Measurements from ENCODE around the gene AGO4. TPM values are rescaled to one million over a fixed set of nuclear protein-coding genes. Genes with fewer than 3 reads are reported as not detected.
A peak's percentile ranks its signal among the peaks of the same experiment; 100 is the strongest.
"Not testable (repeated sequence)": the region's sequence is repeated elsewhere in the genome, so short reads cannot be mapped to it uniquely, and the experiment has no call there.

AGO4 gene
- total and polyA plus RNA-seq, 8 donors = 3.2 to 10.7 (median 6.9) TPM

DNA sequence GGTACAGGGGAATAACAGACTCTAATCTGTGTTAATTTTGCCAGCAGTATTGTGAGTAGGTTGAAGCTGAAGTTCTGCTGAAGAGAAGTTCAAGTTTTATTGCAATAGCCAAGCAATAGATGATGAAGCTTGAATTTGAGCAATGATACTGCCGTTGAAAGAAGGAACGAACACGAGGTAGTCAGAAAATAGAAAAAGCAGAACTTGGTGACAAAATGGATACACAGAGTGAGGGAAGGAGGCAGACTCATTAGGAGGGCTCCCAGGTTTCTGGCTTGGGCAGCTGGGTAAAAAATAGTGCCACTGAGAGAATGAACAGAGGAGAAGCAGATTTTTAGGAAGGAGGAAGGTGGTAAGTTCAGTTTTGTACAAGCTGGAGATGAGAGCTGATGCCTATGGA is 52.9 kb downstream of the AGO4 start:
- no peak overlapping the region for H3K27ac ChIP-seq
- ATAC-seq (no peak), DNase-seq (no peak), FAIRE-seq (no peak)
- H3K36me3 ChIP-seq = no peaks in the 10 kb centered on the region
- H3K4me1 ChIP-seq = no peaks in the 10 kb centered on the region
- no peaks in the 10 kb centered on the region for H3K27me3 ChIP-seq
- no peaks in the 10 kb centered on the region for H3K9me3 ChIP-seq
- WGBS, 2 donors = 83 to 86% methylated on average over 3 of the region's 3 CpGs
- no peak overlapping the region for H3K4me3 ChIP-seq
- TF ChIP-seq, protein P1, sequence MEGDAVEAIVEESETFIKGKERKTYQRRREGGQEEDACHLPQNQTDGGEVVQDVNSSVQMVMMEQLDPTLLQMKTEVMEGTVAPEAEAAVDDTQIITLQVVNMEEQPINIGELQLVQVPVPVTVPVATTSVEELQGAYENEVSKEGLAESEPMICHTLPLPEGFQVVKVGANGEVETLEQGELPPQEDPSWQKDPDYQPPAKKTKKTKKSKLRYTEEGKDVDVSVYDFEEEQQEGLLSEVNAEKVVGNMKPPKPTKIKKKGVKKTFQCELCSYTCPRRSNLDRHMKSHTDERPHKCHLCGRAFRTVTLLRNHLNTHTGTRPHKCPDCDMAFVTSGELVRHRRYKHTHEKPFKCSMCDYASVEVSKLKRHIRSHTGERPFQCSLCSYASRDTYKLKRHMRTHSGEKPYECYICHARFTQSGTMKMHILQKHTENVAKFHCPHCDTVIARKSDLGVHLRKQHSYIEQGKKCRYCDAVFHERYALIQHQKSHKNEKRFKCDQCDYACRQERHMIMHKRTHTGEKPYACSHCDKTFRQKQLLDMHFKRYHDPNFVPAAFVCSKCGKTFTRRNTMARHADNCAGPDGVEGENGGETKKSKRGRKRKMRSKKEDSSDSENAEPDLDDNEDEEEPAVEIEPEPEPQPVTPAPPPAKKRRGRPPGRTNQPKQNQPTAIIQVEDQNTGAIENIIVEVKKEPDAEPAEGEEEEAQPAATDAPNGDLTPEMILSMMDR (IDR thresholded peaks at IDR 0.05) = no peak
- intact Hi-C loops (cut with DNase I) = no loop called here

DNA sequence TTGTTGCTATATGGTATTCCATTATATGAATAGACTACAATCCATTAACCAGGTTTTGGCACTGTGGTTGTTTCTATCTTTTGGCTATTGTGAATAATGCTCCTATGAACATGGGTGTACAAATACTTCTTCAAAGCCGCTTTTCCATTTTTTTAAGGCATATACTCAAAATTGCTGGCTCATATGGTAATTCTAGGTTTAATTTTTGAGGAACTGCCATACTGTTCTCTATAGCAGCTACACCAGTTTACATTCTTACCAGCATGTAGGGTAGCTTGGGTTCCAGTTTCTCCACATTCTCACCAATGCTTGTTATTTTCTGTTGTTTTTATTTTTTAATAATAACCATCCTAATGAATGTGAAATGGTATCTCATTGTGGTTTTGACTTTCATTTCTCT is 55.3 kb downstream of the AGO4 start:
- 92 to 97% methylated on average over 1 of the region's 1 CpG for WGBS, 2 donors
- no peaks in the 10 kb centered on the region for H3K4me1 ChIP-seq
- H3K36me3 ChIP-seq = no peaks in the 10 kb centered on the region
- TF ChIP-seq, protein P1 (IDR thresholded peaks at IDR 0.05) = no peak
- H3K27me3 ChIP-seq = no peaks in the 10 kb centered on the region
- H3K9me3 ChIP-seq = no peaks in the 10 kb centered on the region
- FAIRE-seq (no peak), ATAC-seq (no peak), DNase-seq (no peak)
- intact Hi-C loops (cut with DNase I) = no loop called here
- H3K27ac ChIP-seq = no peak overlapping the region
- H3K4me3 ChIP-seq = no peak overlapping the region

DNA sequence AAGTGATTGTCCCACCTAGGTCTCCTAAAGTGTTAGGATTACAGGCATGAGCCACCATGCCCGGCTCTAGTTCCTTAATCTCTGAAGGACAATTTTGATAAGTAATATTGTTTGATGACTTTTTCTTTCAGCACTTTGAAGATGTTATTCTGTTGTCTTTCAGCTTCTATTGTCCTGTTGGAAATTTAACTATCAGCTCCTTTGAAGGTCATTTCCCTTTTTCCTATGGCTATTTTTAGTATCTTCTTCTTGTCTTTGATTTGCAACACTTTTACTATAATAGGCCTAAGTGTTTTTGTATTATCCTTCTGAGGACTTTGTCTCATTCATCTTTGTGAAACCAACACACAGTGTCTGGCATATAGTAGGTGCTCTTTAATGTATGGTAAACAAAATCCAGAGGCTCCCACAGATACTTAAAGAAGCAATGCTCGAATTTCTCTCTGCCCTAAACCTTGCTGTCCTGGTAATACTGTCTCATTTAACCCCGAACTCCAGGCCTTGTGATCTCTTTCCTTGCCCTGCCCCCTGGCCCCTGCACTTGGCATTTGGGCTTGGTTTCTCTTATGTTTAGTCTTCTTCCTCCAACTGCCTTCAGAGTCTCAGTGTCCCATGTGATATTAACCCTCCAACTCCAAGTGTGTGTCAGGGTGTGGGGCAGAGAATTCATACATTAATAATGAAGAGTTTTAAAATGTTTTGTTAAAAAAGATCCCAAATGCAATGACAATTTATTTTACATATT is 56.2 kb downstream of the AGO4 start:
- no peak for FAIRE-seq
- H3K9me3 ChIP-seq = no peaks in the 10 kb centered on the region
- no peak overlapping the region for H3K4me3 ChIP-seq
- WGBS, 2 donors = 56 to 67% methylated on average over 3 of the region's 3 CpGs
- intact Hi-C loops (cut with DNase I) = no loop called here
- no peaks in the 10 kb centered on the region for H3K4me1 ChIP-seq
- H3K27ac ChIP-seq = no peak overlapping the region
- no peak for ATAC-seq
- no peaks in the 10 kb centered on the region for H3K36me3 ChIP-seq
- H3K27me3 ChIP-seq = no peaks in the 10 kb centered on the region
- DNase-seq = no peak
- TF ChIP-seq, protein P1 (IDR thresholded peaks at IDR 0.05) = no peak

DNA sequence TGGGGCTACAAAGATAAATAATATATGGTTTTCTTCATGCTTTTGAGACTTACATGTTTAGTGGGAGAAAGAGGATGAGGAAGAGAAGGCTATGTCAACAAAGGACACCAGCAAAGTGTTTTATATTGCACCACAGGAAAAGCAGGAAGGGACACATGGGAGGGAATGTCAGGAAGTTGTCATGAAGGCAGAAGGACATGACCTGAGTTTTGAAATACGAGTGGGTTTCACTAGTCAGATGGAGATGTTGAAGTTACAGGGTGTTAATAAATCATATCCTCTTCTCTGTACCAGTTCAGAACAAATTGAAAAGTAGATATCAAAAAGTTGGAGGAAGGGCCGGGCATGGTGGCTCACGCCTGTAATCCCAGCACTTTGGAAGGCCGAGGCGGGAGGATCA is 57.0 kb downstream of the AGO4 start:
- H3K4me1 ChIP-seq = no peaks in the 10 kb centered on the region
- ATAC-seq (peak in 1 of 4 donors; percentile 20), FAIRE-seq (no peak), DNase-seq (no peak)
- intact Hi-C loops (cut with DNase I) = no loop called here
- no peaks in the 10 kb centered on the region for H3K27me3 ChIP-seq
- TF ChIP-seq, protein P1 (IDR thresholded peaks at IDR 0.05) = no peak
- no peaks in the 10 kb centered on the region for H3K9me3 ChIP-seq
- H3K27ac ChIP-seq = no peak overlapping the region
- no peak overlapping the region for H3K4me3 ChIP-seq
- H3K36me3 ChIP-seq = no peaks in the 10 kb centered on the region
- 92 to 93% methylated on average over 5 of the region's 5 CpGs for WGBS, 2 donors

DNA sequence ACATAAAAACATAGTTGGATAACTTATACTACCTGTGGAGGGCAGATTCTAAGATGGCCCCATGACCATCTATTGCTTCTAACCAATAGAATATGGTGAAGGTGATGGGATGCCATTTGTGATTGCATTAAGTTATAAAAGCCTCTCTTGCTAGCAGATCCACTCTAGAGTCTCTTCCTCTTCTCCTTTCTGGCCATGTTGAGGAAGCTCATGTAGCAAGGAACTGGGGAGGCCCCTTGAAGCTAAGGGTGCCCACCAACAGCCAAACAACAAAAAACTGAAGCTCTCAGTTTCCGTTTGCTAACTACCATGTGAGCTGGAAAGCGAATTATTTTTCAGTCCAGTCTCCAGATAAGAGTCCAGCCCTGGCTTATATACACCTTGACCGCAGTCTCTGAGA is 59.2 kb downstream of the AGO4 start:
- no peaks in the 10 kb centered on the region for H3K9me3 ChIP-seq
- no peak overlapping the region for H3K4me3 ChIP-seq
- H3K27me3 ChIP-seq = no peaks in the 10 kb centered on the region
- H3K4me1 ChIP-seq = no peaks in the 10 kb centered on the region
- intact Hi-C loops (cut with DNase I) = no loop called here
- H3K27ac ChIP-seq = no peak overlapping the region
- TF ChIP-seq, protein P1 (IDR thresholded peaks at IDR 0.05) = no peak
- FAIRE-seq (no peak), ATAC-seq (peak in 1 of 4 donors; percentile 23), DNase-seq (no peak)
- WGBS, 2 donors = 75 to 84% methylated on average over 3 of the region's 3 CpGs
- no peaks in the 10 kb centered on the region for H3K36me3 ChIP-seq

DNA sequence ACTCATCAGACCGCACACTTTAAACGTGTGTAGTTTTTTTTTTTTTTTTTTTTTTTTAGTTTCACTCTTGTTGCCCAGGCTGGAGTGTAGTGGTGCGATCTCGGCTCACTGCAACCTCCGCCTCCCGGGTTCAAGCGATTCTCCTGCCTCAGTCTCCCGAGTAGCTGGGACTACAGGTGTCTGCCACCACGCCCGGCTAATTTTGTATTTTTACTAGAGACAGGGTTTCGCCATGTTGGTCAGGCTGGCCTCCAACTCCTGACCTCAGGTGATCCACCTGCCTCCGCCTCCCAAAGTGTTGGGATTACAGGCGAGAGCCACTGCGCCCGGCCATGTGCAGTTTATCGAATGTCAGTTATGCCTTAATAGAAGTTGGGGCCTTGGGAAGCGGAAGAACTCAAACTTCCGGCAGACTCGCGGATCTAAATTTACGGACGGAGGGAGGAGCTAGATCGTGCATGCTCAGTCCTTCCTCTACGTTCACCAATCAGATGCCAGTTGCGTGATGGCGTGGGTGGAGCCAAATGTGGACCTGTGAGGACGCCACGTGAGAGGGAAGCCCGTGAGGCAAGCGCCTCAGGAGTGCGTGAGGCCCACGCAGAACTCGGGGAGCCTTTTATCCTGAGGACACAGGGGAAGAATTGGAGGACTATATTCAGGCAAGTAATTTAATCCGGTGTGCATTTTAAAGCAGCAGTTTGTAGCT is 61.6 kb downstream of the AGO4 start:
- ATAC-seq; H3K4me3 ChIP-seq; H3K27me3 ChIP-seq; DNase-seq; H3K9me3 ChIP-seq; H3K4me1 ChIP-seq; intact Hi-C loops (cut with DNase I); H3K27ac ChIP-seq; FAIRE-seq; H3K36me3 ChIP-seq: not testable (repeated sequence)
- 87% methylated on average over 34 of the region's 34 CpGs for WGBS, 2 donors
